WTC11 (cell line): ENCODE data around the gene RCBTB1.
A peak's percentile ranks its signal among the peaks of the same experiment; 100 is the strongest.

ENCODE experiments used
- ATF3 ChIP-seq: sonication (generic); formaldehyde crosslinking; conservative IDR thresholded peaks from 2 replicates; pipeline ENCODE4 v1.8.1; 2022; ENCODE audit warnings: mild to moderate bottlenecking, missing genetic modification reagents
- ATF6 ChIP-seq: sonication (generic); formaldehyde crosslinking; IDR thresholded peaks from 2 replicates; pipeline ENCODE4 v1.8.1; 2023; ENCODE audit warnings: mild to moderate bottlenecking, missing genetic modification reagents
- CTCF ChIP-seq: fragments of 200-600 bp; IDR thresholded peaks from 2 replicates; pipeline ENCODE4 v1.8.0; 2022; ENCODE audit warnings: antibody characterized with exemption
- FOXK1 ChIP-seq: sonication (generic); formaldehyde crosslinking; IDR thresholded peaks from 2 replicates; pipeline ENCODE4 v1.8.0; 2022; ENCODE audit warnings: mild to moderate bottlenecking, moderate library complexity, missing genetic modification reagents
- IRF1 ChIP-seq: sonication (generic); formaldehyde crosslinking; IDR thresholded peaks from 2 replicates; pipeline ENCODE4 v1.8.0; 2023; ENCODE audit warnings: missing genetic modification reagents
- USF1 ChIP-seq: sonication (generic); formaldehyde crosslinking; IDR thresholded peaks from 2 replicates; pipeline ENCODE4 v1.8.0; 2022; ENCODE audit warnings: mild to moderate bottlenecking, missing genetic modification reagents

- TF ChIP-seq CTCF, result no peak
- TF ChIP-seq ATF6 (CRISPR knock-in tag), result no peak
- no peak for TF ChIP-seq IRF1 (CRISPR knock-in tag)
- no peak for TF ChIP-seq USF1
- 0 out of 2 replicates have a peak, but pooled peaks have one; percentile 39 for TF ChIP-seq FOXK1
- no peak for TF ChIP-seq ATF3 (CRISPR knock-in tag)
Measured at GRCh38 chr13:49495783-49496762, 89.3 kb downstream of the RCBTB1 start, which contains the start of gene PHF11.
